EH (cell line): ENCODE data around the gene SLC9A5.

Experiments
- DNase-seq: peaks from one replicate; pipeline ENCODE4 v3.0.0-alpha.2; 2015; ENCODE audit warnings: low read depth

The SLC9A5 gene, protein sequence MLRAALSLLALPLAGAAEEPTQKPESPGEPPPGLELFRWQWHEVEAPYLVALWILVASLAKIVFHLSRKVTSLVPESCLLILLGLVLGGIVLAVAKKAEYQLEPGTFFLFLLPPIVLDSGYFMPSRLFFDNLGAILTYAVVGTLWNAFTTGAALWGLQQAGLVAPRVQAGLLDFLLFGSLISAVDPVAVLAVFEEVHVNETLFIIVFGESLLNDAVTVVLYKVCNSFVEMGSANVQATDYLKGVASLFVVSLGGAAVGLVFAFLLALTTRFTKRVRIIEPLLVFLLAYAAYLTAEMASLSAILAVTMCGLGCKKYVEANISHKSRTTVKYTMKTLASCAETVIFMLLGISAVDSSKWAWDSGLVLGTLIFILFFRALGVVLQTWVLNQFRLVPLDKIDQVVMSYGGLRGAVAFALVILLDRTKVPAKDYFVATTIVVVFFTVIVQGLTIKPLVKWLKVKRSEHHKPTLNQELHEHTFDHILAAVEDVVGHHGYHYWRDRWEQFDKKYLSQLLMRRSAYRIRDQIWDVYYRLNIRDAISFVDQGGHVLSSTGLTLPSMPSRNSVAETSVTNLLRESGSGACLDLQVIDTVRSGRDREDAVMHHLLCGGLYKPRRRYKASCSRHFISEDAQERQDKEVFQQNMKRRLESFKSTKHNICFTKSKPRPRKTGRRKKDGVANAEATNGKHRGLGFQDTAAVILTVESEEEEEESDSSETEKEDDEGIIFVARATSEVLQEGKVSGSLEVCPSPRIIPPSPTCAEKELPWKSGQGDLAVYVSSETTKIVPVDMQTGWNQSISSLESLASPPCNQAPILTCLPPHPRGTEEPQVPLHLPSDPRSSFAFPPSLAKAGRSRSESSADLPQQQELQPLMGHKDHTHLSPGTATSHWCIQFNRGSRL

DNA sequence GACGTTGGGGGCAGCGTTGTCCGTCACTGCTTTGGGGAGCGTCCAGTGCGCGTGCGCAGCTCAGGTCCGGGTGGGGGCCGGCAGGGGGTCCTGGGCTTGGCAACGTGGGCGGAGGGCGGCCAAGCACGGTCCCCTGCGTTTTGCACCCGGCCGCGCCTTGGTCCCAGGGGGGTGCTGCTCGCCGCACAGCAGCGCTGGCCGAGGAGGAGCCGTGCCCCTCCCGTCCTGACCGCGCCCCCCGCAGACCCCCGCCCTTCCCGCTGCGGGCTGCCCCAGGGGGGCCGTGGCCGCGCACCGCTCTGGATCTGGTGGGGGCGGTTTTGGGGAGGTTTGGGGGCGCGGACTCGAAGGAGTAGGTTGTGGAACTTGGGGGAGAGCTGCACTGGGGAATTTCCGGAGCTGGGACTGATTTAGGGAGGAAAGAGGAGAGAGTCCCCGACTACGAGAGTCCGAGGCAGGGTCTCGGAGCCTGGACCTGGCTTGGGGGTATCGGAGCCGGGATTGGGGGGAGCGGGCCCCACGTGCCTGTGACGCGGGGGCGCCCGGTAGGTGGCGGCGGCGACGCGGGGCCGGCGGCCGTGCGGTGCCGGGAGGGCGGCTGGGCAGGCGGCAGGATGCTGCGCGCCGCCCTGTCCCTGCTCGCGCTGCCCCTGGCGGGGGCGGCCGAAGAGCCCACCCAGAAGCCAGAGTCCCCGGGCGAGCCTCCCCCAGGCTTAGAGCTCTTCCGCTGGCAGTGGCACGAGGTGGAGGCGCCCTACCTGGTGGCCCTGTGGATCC, at the start of gene SLC9A5:
TSS of gene SLC9A5 (plus strand) at position 579 of the 777 bp plus-strand sequence. CDS start at position 615, 36 bp downstream.
- DNase-seq: peak; percentile 46

DNA sequence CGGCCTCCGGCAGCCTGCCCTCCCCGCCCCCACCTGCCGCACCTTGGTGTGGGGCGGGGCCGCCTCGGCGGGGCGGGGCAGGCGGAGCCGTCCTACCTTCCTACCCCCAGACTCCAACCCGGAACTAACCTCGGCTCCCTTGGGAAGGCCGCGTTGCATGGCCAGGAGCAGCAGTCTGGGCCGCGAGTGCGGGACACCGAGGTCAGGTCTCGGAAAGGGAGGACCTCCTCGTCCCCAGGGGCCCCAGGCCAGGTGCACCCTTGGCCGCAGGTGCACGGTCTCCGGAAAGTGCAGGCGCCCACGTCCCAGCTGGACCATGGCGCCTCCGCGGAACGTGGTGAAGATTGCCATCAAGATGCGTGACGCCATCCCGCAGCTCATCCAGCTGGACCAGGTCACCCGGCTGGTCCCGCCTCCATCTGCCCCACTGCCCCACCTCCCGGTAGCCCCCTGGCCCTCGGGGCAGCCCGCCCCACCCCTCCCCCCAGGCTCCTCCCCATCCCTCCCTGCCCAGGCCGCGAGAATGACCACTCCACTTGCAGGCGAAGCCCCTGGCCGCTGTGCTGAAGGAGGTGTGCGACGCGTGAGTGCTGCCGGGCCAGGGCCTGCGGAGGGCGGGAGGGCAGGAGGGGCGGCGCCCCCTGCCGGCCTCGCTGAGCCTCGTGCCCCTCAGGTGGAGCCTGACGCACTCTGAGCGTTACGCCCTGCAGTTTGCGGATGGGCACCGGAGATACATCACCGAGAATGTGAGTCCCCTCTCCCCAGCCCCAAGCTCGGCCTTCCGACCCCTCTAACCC, 49.6 kb upstream of the SLC9A5 start, which contains the start of gene ELMO3:
TSS of gene ELMO3 (plus strand) at position 121 of the 797 bp plus-strand sequence. CDS start at position 317, 196 bp downstream.
- DNase-seq: no peak

DNA sequence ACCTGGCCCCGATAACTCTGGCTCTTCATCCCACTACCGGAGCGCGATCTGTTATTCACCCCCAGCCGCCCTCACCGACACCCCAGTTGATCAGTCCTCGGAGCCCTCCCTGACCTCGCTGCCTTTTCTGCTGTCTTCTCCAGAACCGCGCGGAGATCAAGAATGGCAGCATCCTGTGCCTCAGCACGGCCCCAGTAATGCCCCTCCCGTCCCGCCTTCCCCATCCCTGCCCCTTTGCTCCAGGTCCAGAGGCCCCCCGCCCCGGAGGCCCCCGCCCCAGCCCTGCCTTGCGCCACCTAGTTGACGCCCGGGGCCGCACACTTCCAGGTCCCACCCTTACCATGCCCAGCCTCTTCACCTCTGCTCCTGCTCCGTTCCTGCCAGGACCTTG, 49.0 kb upstream of the SLC9A5 start:
- no peak for DNase-seq

DNA sequence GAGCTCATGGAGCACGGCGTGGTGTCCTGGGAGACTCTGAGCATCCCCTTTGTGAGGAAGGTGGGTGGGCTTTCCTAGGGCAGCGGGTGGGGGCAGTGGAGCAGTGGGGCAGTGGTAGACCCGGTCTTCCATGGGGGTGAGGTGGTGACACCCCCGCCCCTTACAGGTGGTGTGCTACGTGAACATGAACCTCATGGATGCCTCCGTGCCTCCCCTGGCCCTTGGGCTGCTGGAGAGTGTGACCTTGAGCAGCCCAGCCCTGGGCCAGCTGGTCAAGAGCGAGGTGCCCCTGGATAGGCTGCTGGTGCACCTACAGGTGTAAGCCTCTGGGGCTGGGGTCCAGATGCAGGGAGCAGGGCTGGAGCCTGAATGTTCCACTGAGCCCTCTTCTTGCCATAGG, 48.3 kb upstream of the SLC9A5 start:
- no peak for DNase-seq

DNA sequence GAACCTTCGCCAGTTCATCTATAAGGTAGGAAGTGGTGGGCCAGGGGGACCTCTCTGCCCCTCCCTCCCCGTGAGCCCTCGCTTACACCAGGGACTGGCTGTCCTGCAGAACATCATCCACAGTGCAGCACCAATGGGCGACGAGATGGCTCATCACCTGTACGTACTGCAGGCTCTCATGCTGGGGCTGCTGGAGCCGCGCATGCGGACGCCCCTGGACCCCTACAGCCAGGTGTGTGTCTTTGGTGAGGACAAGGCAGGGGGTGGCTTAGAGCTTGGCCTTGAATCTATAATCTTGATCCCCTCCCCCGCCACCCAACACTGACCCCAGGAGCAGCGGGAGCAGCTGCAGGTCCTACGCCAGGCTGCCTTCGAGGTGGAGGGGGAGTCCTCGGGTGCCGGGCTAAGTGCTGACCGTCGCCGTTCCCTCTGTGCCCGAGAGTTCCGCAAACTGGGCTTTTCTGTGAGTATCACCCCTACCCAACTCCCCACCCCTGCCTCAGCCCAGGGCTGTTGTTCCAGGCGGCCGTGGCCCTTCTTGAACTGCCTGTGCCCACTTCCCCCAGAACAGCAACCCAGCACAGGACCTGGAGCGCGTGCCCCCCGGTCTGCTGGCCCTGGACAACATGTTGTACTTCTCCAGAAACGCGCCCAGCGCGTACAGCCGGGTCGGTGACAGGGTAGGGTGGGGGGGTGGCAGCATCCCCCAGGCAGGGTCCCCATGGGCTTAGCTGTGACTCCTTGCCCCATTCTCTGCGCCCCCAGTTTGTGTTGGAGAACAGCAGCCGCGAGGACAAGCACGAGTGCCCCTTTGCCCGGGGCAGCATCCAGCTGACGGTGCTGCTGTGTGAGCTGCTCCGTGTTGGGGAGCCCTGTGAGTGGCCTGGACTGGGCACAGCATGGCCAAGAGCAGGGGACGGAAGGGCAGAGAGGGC, 47.1 kb upstream of the SLC9A5 start:
- no peak for DNase-seq

DNA sequence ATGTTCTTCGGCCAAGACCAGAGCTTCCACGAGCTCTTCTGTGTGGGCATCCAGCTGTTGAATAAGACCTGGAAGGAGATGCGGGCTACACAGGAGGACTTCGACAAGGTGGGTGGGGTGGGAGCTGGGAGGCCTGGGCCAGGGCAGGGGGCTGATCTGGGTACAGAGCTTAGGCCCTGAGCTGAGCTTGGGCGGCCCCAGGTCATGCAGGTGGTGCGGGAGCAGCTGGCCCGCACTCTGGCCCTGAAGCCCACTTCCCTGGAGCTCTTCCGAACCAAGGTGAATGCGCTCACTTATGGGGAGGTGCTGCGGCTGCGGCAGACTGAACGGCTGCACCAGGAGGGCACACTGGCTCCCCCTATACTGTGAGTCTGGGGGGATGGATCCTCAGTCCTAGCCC, 46.4 kb upstream of the SLC9A5 start:
- DNase-seq: no peak

DNA sequence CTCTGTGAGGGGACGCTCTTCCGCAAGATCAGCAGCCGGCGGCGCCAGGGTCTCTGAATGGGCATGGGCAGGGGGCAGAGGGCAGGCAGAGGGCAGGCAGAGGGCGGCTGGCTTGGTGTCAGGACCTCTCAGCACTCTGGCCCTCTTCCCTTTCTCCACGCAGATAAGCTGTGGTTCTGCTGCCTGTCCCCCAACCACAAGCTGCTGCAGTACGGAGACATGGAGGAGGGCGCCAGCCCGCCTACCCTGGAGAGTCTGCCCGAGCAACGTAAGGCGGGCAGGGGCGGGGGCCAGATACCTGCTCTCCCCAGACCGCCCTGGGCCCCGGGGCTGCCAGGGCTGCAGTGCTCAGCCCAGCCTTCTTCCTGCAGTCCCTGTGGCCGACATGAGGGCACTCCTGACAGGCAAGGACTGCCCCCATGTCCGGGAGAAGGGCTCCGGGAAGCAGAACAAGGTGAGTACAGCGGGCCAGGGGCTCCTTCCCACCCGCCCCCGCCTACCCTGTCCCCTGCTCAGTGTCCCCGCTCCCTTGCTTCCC, 45.8 kb upstream of the SLC9A5 start:
- no peak for DNase-seq

DNA sequence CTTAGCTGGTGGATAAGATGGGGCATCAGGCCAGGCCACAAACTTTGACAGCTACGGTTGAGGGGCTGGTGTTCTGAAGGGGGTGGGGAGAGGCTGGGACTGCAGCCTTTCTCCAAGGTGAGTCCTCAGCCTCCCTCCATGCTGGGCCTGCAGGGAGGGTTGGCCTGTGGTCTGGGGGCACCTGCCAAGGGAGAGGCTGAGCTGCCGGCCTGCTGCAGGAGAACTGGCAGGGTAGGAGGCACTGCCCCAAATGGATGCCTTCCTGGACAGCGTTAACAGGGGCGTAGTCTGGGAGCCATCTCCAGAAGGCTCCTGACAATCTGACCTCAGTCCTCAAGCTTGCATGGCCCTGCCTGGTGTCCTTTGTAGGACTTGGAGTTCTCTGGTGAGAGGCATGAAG, 44.7 kb upstream of the SLC9A5 start:
- DNase-seq: no peak

DNA sequence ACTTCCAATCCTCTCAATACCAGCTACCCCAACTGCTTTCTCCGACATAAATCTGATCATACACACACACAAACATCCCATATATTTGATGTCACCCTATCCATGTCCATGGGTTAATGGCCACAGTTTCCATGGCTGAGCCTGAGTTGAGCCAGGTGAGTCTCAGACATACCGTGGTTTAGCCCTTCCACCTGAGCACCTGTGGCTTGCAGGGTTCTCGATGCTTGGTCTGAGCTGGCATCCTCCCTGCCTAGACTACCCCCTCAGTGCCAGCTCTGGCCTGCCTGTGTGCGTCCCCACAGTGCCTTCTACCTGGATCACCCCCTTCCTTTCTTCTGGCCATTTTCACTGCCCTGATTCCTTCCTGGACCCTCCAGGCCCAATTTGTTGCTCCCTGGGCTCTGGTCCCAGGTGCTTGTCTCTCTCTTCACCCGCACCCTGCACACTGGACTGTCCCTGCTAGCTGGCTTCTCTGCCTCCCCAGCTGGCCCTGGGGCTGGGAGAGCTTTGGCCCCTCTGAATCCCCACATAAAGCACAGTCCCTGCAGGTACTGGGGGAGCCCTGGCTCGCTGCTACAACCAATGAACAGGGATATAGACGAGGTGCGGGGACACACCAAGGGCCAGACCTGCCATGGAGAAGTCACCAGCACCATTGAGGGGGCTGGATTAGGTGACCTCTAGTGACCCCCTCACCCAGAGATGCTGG, 42.5 kb upstream of the SLC9A5 start:
- DNase-seq: no peak

DNA sequence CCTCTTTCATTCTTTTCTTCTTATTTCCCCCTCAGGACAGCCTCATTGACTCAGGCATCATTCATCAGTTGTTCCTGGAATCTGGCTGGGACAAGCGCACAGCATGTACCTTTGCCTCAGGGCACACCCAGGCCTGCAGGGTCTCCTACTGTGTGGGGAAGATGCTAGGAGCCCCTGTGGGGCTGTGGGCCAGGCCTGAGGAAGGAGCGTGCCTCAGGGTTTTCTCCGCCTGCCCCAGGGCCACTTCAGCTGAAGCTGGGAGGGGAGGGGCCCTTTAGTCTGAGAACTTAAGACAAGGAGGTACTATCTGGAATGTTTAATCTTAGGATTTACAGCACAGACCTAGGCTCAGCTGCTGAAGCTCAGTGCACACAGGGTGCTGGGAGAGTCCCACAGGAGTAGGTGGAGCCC, 41.9 kb upstream of the SLC9A5 start:
- DNase-seq: no peak

DNA sequence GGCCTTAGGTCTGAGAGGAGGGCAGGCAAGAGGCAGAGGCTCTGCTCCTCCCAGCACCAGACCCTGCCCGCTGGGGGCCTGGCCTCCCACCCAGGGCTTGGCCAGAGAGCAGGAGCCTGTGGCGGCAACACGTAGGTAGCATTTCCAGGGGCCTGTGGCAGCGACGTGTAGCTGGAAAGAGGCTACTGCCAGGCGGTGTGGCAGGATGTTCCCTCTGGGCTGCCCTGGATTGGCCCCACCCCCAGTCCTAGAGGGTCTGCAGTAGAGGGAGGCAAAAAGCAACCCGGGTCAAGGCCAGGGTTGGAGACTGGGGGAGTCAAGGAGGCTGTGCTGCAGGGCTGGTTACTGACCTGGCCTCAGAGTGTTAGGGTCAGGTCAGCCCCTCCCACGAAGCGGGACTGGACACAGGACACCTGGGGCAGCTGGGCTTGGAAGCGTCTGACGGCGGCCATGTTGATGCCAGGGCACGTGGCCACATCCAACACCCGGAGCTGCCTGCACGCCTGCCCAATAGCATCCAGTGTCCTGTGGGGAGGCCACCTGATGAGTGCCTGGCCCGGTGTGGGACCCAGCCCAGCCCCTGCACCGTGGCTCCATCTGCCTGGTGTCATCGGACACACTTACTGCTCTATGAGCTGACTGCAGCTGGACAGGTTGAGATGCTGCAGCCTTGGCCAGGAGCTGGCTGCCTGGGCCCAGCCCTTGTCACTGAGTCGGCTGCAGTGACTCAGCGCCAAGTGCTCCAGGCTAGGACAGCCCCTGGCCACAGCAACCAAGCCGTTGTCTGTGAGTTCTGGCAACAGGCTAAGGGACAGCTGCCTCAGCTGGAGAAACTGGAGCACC, 41.3 kb upstream of the SLC9A5 start:
- peak; percentile 81 for DNase-seq

DNA sequence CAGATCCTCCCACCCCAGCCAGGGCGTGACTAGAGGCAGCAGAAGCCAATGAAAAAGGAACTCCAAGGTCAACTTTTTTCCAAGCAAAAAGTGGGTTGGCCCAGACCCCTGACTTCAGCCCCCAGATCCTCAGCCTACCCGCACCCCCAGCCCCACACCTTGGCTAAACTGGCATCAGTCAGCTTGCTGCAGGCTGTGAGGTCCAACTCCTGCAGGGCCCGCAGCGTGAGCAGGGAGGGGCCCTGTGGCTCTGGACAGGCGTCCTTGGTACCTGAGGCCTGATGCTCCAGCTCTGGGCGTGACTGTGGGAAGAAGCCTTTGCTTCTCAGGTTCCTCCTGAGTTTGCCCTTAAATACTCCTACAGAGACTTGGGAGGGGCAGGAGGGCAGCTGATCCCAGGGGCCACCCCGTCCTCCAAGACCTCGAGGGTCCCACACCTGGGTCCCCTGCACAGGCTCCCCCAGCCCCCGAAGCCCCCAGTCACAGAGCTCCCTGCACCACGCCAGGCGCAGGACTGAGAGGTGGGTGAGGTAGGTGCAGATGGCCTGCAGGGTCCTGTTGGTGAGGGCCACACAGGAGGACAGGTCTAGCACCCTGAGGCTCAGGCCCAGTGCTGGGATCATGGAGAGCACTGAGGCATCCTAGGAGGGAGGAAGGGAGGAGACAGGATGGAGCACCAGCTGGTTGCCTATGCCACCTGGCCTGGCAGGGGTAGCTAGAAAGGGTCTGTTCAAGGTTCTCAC, 40.5 kb upstream of the SLC9A5 start:
- no peak for DNase-seq

DNA sequence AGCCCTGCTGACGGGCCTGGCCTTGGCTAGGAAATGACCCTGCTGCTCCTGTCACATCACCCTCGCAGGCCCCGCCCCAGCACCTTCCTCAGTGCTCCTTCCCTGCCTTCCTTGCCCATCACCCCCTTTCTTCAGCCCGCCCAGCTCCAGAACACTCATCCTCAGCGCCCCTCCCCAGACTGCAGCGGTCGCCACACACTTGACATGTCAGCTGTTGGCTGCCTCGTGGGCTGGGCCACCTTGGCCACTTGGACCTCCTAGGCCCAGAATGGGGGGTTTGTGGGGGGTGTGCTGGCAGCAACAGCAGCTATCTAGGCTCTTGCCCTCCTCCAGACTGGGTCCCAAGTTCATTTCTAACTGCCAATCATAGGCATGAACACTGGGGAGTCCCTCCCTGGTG, 39.2 kb upstream of the SLC9A5 start:
- DNase-seq: no peak

DNA sequence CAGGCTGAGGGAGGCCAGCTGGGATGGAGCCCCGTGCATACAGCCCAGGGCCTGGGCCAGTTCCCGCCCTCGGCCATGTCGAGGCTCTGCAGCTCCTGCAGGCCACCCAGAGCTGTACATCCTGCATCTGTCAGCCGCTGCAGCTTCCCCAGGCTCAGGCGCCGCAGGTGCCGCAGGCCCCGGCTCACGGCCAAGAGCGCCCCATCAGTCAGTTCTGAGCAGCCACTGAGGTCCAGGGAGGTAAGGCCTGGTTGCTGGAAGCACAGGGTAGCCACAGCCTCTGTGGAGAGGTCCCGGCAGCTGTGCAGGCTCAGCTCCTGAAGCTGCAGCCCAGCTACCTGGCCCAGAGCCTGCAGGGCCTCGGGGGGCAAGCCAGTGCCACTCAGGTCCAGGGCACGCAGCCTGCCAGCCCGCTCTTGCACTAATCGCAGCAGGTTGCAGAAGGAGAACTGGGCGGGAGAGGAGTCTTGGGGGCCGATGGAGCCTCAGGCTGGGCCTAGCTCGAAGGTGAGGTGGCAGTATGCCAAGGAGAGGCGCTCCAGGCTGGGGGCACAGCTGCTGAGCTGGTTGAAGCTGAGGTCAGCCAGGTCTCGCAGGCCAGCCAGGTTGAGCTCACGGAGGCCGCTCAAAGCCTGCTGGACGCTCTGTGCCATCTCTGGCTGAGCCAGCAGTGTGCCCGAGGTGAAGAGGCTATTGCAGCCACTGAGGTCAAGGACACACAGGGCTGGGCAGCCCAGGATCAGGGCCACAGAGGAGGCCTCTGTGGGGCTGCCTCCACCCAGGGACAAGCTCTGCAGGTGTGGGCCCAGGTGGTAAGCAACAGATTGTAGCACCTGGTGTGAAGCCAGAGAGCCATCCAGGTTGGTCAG, 38.5 kb upstream of the SLC9A5 start:
- no peak for DNase-seq

DNA sequence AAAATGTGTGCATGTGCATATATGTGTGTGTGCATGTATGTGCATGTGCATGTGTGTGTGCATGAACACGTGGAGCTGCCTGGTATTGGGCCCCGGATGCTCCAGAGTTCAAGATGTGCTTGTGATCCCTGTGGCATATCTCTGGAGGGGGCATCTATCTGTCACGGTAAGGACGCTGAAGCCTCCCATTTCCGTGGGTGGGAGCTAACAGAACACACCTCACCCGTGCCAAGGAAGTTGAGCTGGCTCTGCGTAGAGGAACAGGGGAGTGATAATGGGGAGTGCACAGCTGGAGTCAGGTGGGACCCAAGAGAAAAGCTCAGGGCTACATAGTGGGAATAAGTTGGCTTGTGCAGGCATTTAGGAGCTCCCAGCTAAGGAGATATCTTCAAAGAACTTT, 37.1 kb upstream of the SLC9A5 start:
- DNase-seq: no peak

DNA sequence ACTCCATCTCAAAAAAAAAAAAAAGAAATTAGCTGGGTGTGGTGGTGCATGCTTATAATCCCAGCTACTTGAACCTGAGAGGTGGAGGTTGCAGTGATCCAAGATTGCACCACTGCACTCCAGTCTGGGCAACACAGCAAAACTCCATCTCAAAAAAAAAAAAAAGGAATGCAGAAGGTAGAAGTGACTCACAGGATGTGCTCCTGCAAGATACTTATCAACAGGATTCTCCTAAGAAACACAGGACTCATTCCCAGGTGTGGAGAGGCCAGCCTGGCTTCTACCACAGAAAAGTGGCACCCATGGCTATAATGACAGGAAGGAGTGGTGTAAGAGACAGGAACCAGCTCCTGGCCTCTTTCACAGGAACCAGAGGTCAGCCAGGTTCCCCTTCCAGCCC, 36.0 kb upstream of the SLC9A5 start:
- DNase-seq: no peak
